Right lobe of liver (tissue), 6 donors: Measurements from ENCODE around the gene HMOX2. TPM values are rescaled to one million over a fixed set of nuclear protein-coding genes. Genes with fewer than 3 reads are reported as not detected.

Experiments used
- ATAC-seq, 4 donors: fragments of 200-7000 bp; cut with Tn5 transposase; one replicate each; pipeline ENCODE4 v1.9.1; 2020; ENCODE audit warnings: mild to moderate bottlenecking in 4 of 4, moderate library complexity in 4 of 4
- DNase-seq, 3 donors: peaks; one replicate each; pipeline ENCODE4 v3.0.0-alpha.2; 2020
- H3K27ac ChIP-seq, 3 donors: fragments of 200-600 bp; one replicate each; pipeline ENCODE4 v1.8.0; 2022
- H3K27me3 ChIP-seq, 2 donors: fragments of 200-600 bp; one replicate each; pipeline ENCODE4 v1.8.0; 2022
- H3K36me3 ChIP-seq, 4 donors: fragments of 200-600 bp; sonication (generic) in 1 of 4; one replicate each; pipeline versions ENCODE4 v1.5.1 to v1.8.0; 2017 to 2022; ENCODE audit warnings: control low read depth in 1 of 4
- H3K4me1 ChIP-seq, 4 donors: fragments of 200-600 bp; sonication (generic) in 1 of 4; one replicate each; pipeline versions ENCODE4 v1.5.1 to v1.8.0; 2017 to 2022; ENCODE audit warnings: control low read depth in 1 of 4
- H3K4me3 ChIP-seq, 3 donors: fragments of 200-600 bp; one replicate each; pipeline ENCODE4 v1.8.0; 2022
- H3K9me3 ChIP-seq, 4 donors: fragments of 200-600 bp; sonication (generic) in 1 of 4; one replicate each; pipeline versions ENCODE4 v1.5.1 to v1.8.0; 2017 to 2022; ENCODE audit warnings: control low read depth in 1 of 4
- CTCF ChIP-seq, 4 donors: fragments of 200-600 bp in 3 of 4; fragments of 450-650 bp in 1 of 4; IDR thresholded peaks; one replicate each; pipeline versions ENCODE4 v1.5.1 to v1.8.0; 2016 to 2022; ENCODE audit warnings: antibody characterized with exemption in 4 of 4, mild to moderate bottlenecking in 2 of 4
- POLR2A ChIP-seq: fragments of 450-650 bp; IDR thresholded peaks from one replicate; pipeline ENCODE4 v1.6.1; 2017; ENCODE audit warnings: antibody characterized with exemption, mild to moderate bottlenecking
- WGBS: methylation state at CpG from one replicate; pipeline ENCODE4 v1.1.6; 2018; ENCODE audit warnings: low coverage, low lambda C conversion rate; ENCODE audit not compliant: insufficient coverage; ENCODE audit errors: missing lambda C conversion rate; 5-methylcytosine and 5-hydroxymethylcytosine counted together
- intact Hi-C, 2 donors: fragments of 100-400 bp; cut with DNase I; formaldehyde crosslinking; loops; one replicate each; pipeline versions ENCODE4 v1.11.2 to v1.14.1; 2022
- total RNA-seq, 6 experiments: library from RNA; depleted of rRNA in 2 of 6; stranded (reverse); fragments of >200 nt in 2 of 6; fragmentation: NEBNext Ultra II Directional in 3 of 6; extraction: Animal tissue kit (Norgen Biotek cat#: 25700) in 3 of 6; gene quantifications; one replicate each; pipeline versions ENCODE4 v1.1.0 to v1.2.4, GENCODE V29; 2016 to 2023
- donor health status: DM: no; HTN: yes; CAD: no.
- donor health status: DM: no; HTN: no; CAD: no.
- donor health status: DM: no; HTN: no; CAD: no.
- donor health status: DM: no; HTN: yes; CAD: no.
- donor health status: DM: no; HTN: yes; CAD: no.

The HMOX2 gene
- total RNA-seq, 6 experiments from 2014 or later, result 39.7 to 74.7 (median 55.4) TPM

GRCh38 chr16:4472880-4473279 is 3.3 kb upstream of the HMOX2 start:
- H3K4me1 ChIP-seq, result peaks cover 0 to 21% (median 10%) of the 10 kb centered on the region in 4 donors
- no peak overlapping the region for H3K4me3 ChIP-seq
- WGBS, result 32% methylated on average over 4 of the region's 4 CpGs
- ATAC-seq (peak in 1 of 4 donors; percentile 0), DNase-seq (no peak)
- no peak for TF ChIP-seq CTCF (IDR thresholded peaks at IDR 0.05)
- TF ChIP-seq POLR2A, result no peak
- H3K36me3 ChIP-seq, result peaks cover 0 to 10% (median 4%) of the 10 kb centered on the region in 4 donors
- no peaks in the 10 kb centered on the region for H3K9me3 ChIP-seq
- H3K27me3 ChIP-seq, result no peaks in the 10 kb centered on the region
- peak overlapping the region in 1 of 3 donors; percentile 82 for H3K27ac ChIP-seq
- intact Hi-C loops, result no loop called here

- TF ChIP-seq POLR2A, result peak; percentile 73
- no peak for TF ChIP-seq CTCF (IDR thresholded peaks at IDR 0.05)
- Histone ChIP-seq H3K27ac (peak within 1 kb of the TSS; percentile 42 to 82 (median 69)), H3K9me3 (no peaks in the 10 kb centered on the region), H3K36me3 (peaks cover 0 to 5% (median 0%) of the 10 kb centered on the region in 4 donors), H3K4me1 (peaks cover 0 to 23% (median 10%) of the 10 kb centered on the region in 4 donors), H3K27me3 (no peaks in the 10 kb centered on the region), H3K4me3 (peak within 1 kb of the TSS; percentile 44 to 90 (median 69))
- ATAC-seq (peak; percentile 49 to 71 (median 66)), DNase-seq (peak; percentile 89 to 91 (median 91))
- intact Hi-C loops, result no loop called here
- 11% methylated on average over 10 of the region's 60 CpGs for WGBS
These were observed 1.8 kb upstream of the HMOX2 start, which contains the start of gene NMRAL1 for GRCh38 chr16:4474192-4474961. Gene NMRAL1, minus strand, starts transcription at chr16:4474625. Its CDS starts 493 bp downstream, at chr16:4474132.

GRCh38 chr16:4477966-4478365 is 1.8 kb downstream of the HMOX2 start:
- TF ChIP-seq CTCF (IDR thresholded peaks at IDR 0.05) (peak in 1 of 4 donors; percentile 18), POLR2A (no peak)
- intact Hi-C loops, result no loop called here
- Histone ChIP-seq H3K36me3 (no peaks in the 10 kb centered on the region), H3K9me3 (no peaks in the 10 kb centered on the region), H3K27ac (no peak overlapping the region), H3K27me3 (no peaks in the 10 kb centered on the region), H3K4me3 (no peak overlapping the region), H3K4me1 (peaks cover 0 to 23% (median 10%) of the 10 kb centered on the region in 4 donors)
- no peak for ATAC-seq
- 69% methylated on average over 2 of the region's 2 CpGs for WGBS
- DNase-seq, result no peak

GRCh38 chr16:4481526-4481925 is 5.3 kb downstream of the HMOX2 start:
- Histone ChIP-seq H3K36me3 (peaks cover 0 to 11% (median 5%) of the 10 kb centered on the region in 4 donors), H3K4me1 (peaks cover 0 to 17% (median 7%) of the 10 kb centered on the region in 4 donors), H3K9me3 (no peaks in the 10 kb centered on the region), H3K27me3 (no peaks in the 10 kb centered on the region), H3K4me3 (no peak overlapping the region), H3K27ac (no peak overlapping the region)
- TF ChIP-seq POLR2A (no peak), CTCF (IDR thresholded peaks at IDR 0.05) (no peak)
- DNase-seq (no peak), ATAC-seq (no peak)
- WGBS, result 72% methylated on average over 2 of the region's 2 CpGs
- intact Hi-C loops, result no loop called here
